Fibroblast of mammary gland (primary cell): ENCODE data around the gene ARFIP1.
"Not testable (repeated sequence)": the region's sequence is repeated elsewhere in the genome, so short reads cannot be mapped to it uniquely, and the experiment has no call there.

ENCODE experiments used
- DNase-seq: peaks from one replicate; pipeline ENCODE4 v3.0.0-alpha.2; 2010; ENCODE audit warnings: low read depth
- H3K4me3 ChIP-seq: 2 replicates; pipeline ENCODE4 v1.5.1; 2011; ENCODE audit warnings: low read depth, mild to moderate bottlenecking, low read length, moderate library complexity; ENCODE audit not compliant: control insufficient read depth
- TF ChIP-seq, protein P1 (sequence below): conservative IDR thresholded peaks from 2 replicates; pipeline ENCODE4 v1.5.1; 2011; ENCODE audit warnings: low read depth, low read length, inconsistent platforms; ENCODE audit not compliant: control insufficient read depth, insufficient read depth

ARFIP1 gene

DNA sequence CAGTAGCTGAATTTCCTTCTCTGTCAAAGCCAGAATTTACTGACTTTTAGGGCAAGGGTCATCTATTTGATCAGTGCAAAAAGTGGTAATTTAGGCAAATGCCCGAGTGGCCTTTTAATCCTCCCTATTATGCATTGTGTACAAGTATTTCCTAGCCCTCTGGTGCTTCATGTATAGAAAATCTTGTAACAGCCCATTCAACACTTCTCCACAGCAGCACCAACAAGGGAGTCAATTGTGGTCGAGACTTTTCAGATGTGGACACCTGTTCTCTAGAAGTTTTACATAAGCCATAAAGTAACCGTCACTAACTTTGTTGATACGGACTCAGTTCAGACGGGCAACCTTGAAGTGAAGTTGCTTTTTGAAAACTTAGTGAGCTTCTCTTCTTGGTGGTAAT lies 105.4 kb downstream of the ARFIP1 start:
- TF ChIP-seq, protein P1, sequence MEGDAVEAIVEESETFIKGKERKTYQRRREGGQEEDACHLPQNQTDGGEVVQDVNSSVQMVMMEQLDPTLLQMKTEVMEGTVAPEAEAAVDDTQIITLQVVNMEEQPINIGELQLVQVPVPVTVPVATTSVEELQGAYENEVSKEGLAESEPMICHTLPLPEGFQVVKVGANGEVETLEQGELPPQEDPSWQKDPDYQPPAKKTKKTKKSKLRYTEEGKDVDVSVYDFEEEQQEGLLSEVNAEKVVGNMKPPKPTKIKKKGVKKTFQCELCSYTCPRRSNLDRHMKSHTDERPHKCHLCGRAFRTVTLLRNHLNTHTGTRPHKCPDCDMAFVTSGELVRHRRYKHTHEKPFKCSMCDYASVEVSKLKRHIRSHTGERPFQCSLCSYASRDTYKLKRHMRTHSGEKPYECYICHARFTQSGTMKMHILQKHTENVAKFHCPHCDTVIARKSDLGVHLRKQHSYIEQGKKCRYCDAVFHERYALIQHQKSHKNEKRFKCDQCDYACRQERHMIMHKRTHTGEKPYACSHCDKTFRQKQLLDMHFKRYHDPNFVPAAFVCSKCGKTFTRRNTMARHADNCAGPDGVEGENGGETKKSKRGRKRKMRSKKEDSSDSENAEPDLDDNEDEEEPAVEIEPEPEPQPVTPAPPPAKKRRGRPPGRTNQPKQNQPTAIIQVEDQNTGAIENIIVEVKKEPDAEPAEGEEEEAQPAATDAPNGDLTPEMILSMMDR, result no peak
- DNase-seq, result no peak
- no peak overlapping the region for H3K4me3 ChIP-seq

DNA sequence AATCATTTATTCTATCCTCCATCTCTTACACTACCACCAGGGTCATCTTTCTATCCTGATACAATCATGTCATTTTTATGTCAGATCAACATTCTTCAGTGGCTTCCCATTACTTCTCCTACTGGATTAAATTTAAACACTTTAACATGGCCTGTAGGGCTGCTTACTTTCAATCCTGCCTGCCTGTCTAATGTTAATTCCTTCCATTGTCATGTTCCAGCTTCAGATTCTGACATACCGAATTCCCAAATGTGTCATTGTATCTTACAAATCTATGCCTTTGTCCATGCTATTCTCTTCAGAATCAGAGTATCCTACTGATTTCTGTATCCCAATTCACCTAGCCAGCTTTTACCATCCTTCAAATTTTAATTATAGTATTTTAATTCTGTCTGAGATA lies 106.4 kb downstream of the ARFIP1 start:
- TF ChIP-seq, protein P1, result no peak
- H3K4me3 ChIP-seq, result no peak overlapping the region
- DNase-seq, result no peak

DNA sequence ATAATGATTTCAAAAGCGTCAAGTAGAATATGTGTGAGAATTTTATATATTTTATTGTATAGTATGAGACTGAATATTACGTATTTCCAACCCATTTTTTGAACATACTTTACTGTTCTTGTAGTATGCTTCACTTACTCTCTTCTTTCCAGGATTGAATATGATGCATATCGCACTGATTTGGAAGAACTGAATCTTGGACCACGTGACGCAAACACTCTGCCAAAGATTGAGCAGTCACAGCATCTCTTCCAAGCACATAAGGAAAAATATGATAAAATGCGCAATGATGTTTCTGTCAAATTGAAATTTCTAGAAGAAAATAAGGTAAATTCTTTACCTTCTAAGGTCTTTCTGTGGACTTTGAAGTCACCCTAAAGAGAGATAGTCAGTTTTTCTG lies 108.2 kb downstream of the ARFIP1 start:
- DNase-seq, result no peak
- no peak overlapping the region for H3K4me3 ChIP-seq
- TF ChIP-seq, protein P1, result no peak

DNA sequence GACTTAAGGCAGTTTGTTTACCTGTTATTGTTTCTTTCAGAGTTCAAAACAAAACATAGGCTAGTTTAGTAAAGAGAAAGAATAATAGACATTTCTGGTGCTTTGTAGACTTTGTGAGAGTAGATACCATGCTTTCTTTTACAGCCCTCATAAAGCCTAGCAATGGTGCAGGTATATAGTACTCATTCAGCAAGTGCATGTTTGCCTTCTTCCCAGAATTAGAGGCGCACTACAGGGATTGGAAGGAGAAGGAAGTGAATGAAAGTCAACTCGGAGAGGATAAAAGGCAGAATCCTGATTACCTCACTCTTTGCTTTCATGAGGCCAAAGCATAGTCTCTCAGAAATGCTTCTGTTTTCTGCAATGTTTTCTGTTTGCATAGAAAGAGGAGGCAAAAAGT lies 113.2 kb downstream of the ARFIP1 start:
- no peak overlapping the region for H3K4me3 ChIP-seq
- DNase-seq, result no peak
- TF ChIP-seq, protein P1, result no peak

DNA sequence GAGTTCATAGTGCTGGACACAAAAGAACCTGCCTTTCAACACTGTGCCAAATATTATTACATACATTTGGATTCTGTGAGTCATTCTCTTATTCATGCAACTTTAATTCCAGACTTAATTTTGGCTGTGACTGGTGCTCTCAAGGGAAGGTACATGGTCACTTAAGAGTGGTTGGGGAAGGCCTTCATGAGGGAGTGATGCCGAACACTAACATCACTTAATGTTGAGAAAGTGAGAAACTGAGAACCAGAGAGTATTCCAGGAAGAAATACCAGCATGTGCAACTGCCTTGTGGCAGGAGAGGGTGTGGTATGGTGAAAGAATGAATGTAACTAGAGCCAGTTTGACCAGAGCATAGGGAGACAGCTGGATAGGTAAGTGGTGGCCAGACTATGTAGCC lies 114.9 kb downstream of the ARFIP1 start:
- H3K4me3 ChIP-seq, result no peak overlapping the region
- TF ChIP-seq, protein P1, result no peak
- DNase-seq, result peak; percentile 75

DNA sequence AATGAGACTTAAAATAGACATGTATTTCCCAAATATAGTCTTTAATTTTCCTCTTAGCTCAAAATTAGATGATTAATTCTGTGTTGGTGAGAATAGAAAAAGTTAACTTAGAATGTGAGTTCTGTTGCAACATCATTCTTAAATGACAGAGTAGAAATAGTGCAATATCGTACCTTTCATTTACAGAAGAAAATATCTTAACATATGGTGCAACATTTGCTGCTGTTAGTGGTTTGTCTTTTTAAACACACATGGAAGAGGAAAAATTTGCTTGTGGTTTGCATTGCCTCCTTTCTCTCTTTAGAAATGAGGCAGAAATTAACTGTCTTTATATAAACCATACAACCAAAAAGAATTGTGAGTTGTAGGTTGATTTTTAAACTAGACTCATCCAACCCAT lies 117.1 kb downstream of the ARFIP1 start:
- H3K4me3 ChIP-seq, result no peak overlapping the region
- TF ChIP-seq, protein P1, result no peak
- DNase-seq, result peak; percentile 20

DNA sequence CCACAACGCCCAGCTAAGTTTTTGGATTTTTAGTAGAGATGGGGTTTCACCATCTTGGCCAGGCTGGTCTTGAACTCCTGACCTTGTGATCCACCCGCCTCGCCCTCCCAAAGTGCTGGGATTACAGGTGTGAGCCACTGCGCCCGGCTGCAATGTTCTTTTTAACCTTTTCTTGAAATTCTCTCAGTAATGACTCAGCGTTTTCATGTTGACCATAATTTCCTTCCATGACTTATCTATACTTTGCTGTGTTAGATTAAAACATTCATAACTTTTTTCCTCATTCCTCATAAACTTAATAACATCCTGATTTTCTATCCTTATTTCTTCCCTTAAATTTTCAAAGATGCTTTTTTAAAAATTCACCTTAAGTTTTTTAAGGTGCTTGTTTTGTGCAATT lies 118.4 kb downstream of the ARFIP1 start:
- H3K4me3 ChIP-seq, result not testable (repeated sequence)

More for the DNA sequence above, 118.4 kb downstream of the ARFIP1 start:
- DNase-seq, result not testable (repeated sequence)
